K562 (cell line): ENCODE measurements around the gene LRRC59.

Experiments
- CBX1 ChIP-seq: sonication (generic); IDR thresholded peaks from 2 replicates; pipeline ENCODE4 v1.6.1; 2016; ENCODE audit warnings: antibody characterized with exemption, low read depth, mild to moderate bottlenecking
- CEBPG ChIP-seq, 3 experiments: fragments of 200-800 bp in 1 of 3; sonication (Bioruptor generic) in 1 of 3; sonication (generic) in 1 of 3; formaldehyde crosslinking in 1 of 3; IDR thresholded peaks in 2 of 3; conservative IDR thresholded peaks in 1 of 3; 2 replicates each; pipeline versions ENCODE4 v1.6.1 to v1.8.0; 2016 to 2022; ENCODE audit warnings: missing compliant biosample characterization in 2 of 3, missing genetic modification characterization in 2 of 3, mild to moderate bottlenecking in 1 of 3, missing genetic modification reagents in 1 of 3
- EGR1 ChIP-seq: fragments of 450-650 bp; conservative IDR thresholded peaks from 2 replicates; pipeline ENCODE4 v1.6.1; 2017; ENCODE audit warnings: mild to moderate bottlenecking
- EP300 ChIP-seq: IDR thresholded peaks from 2 replicates; pipeline ENCODE4 v1.6.1; 2012; ENCODE audit warnings: low read length, improper control_type of control experiment
- HNRNPK ChIP-seq: fragments of 200-400 bp; formaldehyde crosslinking; IDR thresholded peaks from one replicate; pipeline ENCODE4 v1.6.1; 2018; ENCODE audit warnings: mild to moderate bottlenecking, low read depth, low read length; ENCODE audit not compliant: poor library complexity, severe bottlenecking
- MCM5 ChIP-seq: fragments of 450-650 bp; IDR thresholded peaks from 2 replicates; pipeline ENCODE4 v1.6.1; 2016; ENCODE audit warnings: low read depth
- MTA2 ChIP-seq: fragments of 450-650 bp; IDR thresholded peaks from 2 replicates; pipeline ENCODE4 v1.6.1; 2016; ENCODE audit warnings: low read depth
- POLR2AphosphoS2 ChIP-seq: IDR thresholded peaks from 2 replicates; pipeline ENCODE4 v1.6.1; 2012; ENCODE audit warnings: low read length, improper control_type of control experiment
- POLR2AphosphoS5 ChIP-seq: IDR thresholded peaks from 2 replicates; pipeline ENCODE4 v1.6.1; 2011; ENCODE audit warnings: mild to moderate bottlenecking, low read depth, low read length, moderate library complexity; ENCODE audit not compliant: control insufficient read depth, insufficient read depth
- RBM17 ChIP-seq: fragments of 200-400 bp; formaldehyde crosslinking; IDR thresholded peaks from 2 replicates; pipeline ENCODE4 v1.6.1; 2017; ENCODE audit warnings: low read depth, mild to moderate bottlenecking, low read length, borderline replicate concordance
- SIN3B ChIP-seq: fragments of 450-650 bp; IDR thresholded peaks from 2 replicates; pipeline ENCODE4 v1.6.1; 2017; ENCODE audit warnings: low read depth, mild to moderate bottlenecking, moderate library complexity
- SMC3 ChIP-seq: conservative IDR thresholded peaks from 2 replicates; pipeline ENCODE4 v1.6.1; 2011; ENCODE audit warnings: low read depth, low read length, improper control_type of control experiment; ENCODE audit not compliant: insufficient read depth

GRCh38 chr17:50347117-50347893 lies 50.0 kb downstream of the LRRC59 start:
- TF ChIP-seq CEBPG (CRISPR knock-in tag; IDR thresholded peaks at IDR 0.05) (no peak), CEBPG (tag; conservative IDR thresholded peaks at IDR 0.05 in 1 of 2, IDR thresholded peaks at IDR 0.05 in 1 of 2) (no peak), EGR1 (no peak), POLR2AphosphoS2 (no peak), EP300 (no peak), CBX1 (no peak), SMC3 (no peak), MTA2 (no peak), RBM17 (no peak), SIN3B (no peak), MCM5 (no peak), HNRNPK (no peak), POLR2AphosphoS5 (no peak)
